H1 (cell line): ENCODE results near the gene MB.

Experiments
- BCL11A ChIP-seq, 2 experiments: IDR thresholded peaks; one replicate each; pipeline ENCODE4 v1.6.1; 2011; ENCODE audit warnings: low read depth in 2 of 2, low read length in 2 of 2, mild to moderate bottlenecking in 2 of 2
- CHD1 ChIP-seq: IDR thresholded peaks from 2 replicates; pipeline ENCODE4 v1.6.1; 2012; ENCODE audit warnings: low read depth, low read length, improper control_type of control experiment
- CHD2 ChIP-seq: IDR thresholded peaks from 2 replicates; pipeline ENCODE4 v1.6.1; 2012; ENCODE audit warnings: low read length, improper control_type of control experiment
- EP300 ChIP-seq, 2 experiments: IDR thresholded peaks; 1 replicate in 1 of 2; 2 replicates in 1 of 2; pipeline ENCODE4 v1.6.1; 2011 to 2012; ENCODE audit warnings: low read depth in 2 of 2, low read length in 2 of 2, mild to moderate bottlenecking in 2 of 2, borderline replicate concordance in 1 of 2, inconsistent platforms in 1 of 2, moderate library complexity in 1 of 2
- EZH2 ChIP-seq: fragments of 200-600 bp; sonication (generic); IDR thresholded peaks from 2 replicates; pipeline ENCODE4 v1.7.1; 2012; ENCODE audit warnings: low read depth, mild to moderate bottlenecking, moderate library complexity, low read length, inconsistent platforms; ENCODE audit not compliant: severe bottlenecking
- GTF2F1 ChIP-seq: IDR thresholded peaks from 2 replicates; pipeline ENCODE4 v1.6.1; 2012; ENCODE audit warnings: low read depth, low read length, improper control_type of control experiment, borderline replicate concordance
- KDM5A ChIP-seq: fragments of 200-600 bp; IDR thresholded peaks from 2 replicates; pipeline ENCODE4 v1.7.1; 2012; ENCODE audit warnings: mild to moderate bottlenecking, low read length, inconsistent platforms, mixed read lengths
- POLR2A ChIP-seq, 2 experiments: IDR thresholded peaks; 1 replicate in 1 of 2; 2 replicates in 1 of 2; pipeline ENCODE4 v1.6.1; 2011; ENCODE audit warnings: low read depth in 2 of 2, low read length in 2 of 2, mild to moderate bottlenecking in 2 of 2; ENCODE audit errors: control extremely low read depth in 1 of 2
- SIN3A ChIP-seq, 2 experiments: IDR thresholded peaks in 1 of 2; conservative IDR thresholded peaks in 1 of 2; 2 replicates each; pipeline ENCODE4 v1.6.1; 2011 to 2012; ENCODE audit warnings: low read length in 2 of 2, improper control_type of control experiment in 1 of 2, low read depth in 1 of 2, mild to moderate bottlenecking in 1 of 2
- USF2 ChIP-seq: IDR thresholded peaks from 2 replicates; pipeline ENCODE4 v1.6.1; 2011; ENCODE audit warnings: low read length, improper control_type of control experiment
- YY1 ChIP-seq: IDR thresholded peaks from 2 replicates; pipeline ENCODE4 v1.6.1; 2011; ENCODE audit warnings: low read depth, mild to moderate bottlenecking, low read length
- TF ChIP-seq, protein P1 (sequence below), 3 experiments: IDR thresholded peaks; 1 replicate in 2 of 3; 2 replicates in 1 of 3; pipeline versions ENCODE4 v1.5.1 to v1.6.1; 2011; ENCODE audit warnings: low read length in 3 of 3, mild to moderate bottlenecking in 3 of 3, inconsistent platforms in 2 of 3, low read depth in 1 of 3, moderate library complexity in 1 of 3; ENCODE audit not compliant: insufficient read depth in 1 of 3; ENCODE audit errors: control extremely low read depth in 1 of 3
- TF ChIP-seq, protein P2 (sequence below): fragments of 300-600 bp; sonication (generic); IDR thresholded peaks from 2 replicates; pipeline ENCODE4 v1.7.1; 2012; ENCODE audit warnings: low read length, moderate library complexity, mild to moderate bottlenecking, inconsistent platforms; ENCODE audit not compliant: insufficient replicate concordance

- no peak for TF ChIP-seq KDM5A
- no peak for TF ChIP-seq POLR2A (IDR thresholded peaks at IDR 0.05; ENCODE audit: control extremely low read depth in 1 of 2, low read depth in 2 of 2, low read length in 2 of 2)
- TF ChIP-seq GTF2F1: no peak
- TF ChIP-seq YY1: no peak
- TF ChIP-seq CHD2: no peak
- TF ChIP-seq EP300 (IDR thresholded peaks at IDR 0.05; ENCODE audit: borderline replicate concordance in 1 of 2, low read depth in 2 of 2, low read length in 2 of 2): no peak
- no peak for TF ChIP-seq EZH2
- no peak for TF ChIP-seq CHD1
- TF ChIP-seq BCL11A (IDR thresholded peaks at IDR 0.05; ENCODE audit: low read depth in 2 of 2, low read length in 2 of 2): no peak
- TF ChIP-seq, protein P1, sequence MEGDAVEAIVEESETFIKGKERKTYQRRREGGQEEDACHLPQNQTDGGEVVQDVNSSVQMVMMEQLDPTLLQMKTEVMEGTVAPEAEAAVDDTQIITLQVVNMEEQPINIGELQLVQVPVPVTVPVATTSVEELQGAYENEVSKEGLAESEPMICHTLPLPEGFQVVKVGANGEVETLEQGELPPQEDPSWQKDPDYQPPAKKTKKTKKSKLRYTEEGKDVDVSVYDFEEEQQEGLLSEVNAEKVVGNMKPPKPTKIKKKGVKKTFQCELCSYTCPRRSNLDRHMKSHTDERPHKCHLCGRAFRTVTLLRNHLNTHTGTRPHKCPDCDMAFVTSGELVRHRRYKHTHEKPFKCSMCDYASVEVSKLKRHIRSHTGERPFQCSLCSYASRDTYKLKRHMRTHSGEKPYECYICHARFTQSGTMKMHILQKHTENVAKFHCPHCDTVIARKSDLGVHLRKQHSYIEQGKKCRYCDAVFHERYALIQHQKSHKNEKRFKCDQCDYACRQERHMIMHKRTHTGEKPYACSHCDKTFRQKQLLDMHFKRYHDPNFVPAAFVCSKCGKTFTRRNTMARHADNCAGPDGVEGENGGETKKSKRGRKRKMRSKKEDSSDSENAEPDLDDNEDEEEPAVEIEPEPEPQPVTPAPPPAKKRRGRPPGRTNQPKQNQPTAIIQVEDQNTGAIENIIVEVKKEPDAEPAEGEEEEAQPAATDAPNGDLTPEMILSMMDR (IDR thresholded peaks at IDR 0.05; ENCODE audit: control extremely low read depth in 1 of 3, insufficient read depth in 1 of 3, low read depth in 1 of 3, low read length in 3 of 3): no peak
- TF ChIP-seq SIN3A (conservative IDR thresholded peaks at IDR 0.05 in 1 of 2, IDR thresholded peaks at IDR 0.05 in 1 of 2; ENCODE audit: low read depth in 1 of 2, low read length in 2 of 2): no peak
- TF ChIP-seq, protein P2, sequence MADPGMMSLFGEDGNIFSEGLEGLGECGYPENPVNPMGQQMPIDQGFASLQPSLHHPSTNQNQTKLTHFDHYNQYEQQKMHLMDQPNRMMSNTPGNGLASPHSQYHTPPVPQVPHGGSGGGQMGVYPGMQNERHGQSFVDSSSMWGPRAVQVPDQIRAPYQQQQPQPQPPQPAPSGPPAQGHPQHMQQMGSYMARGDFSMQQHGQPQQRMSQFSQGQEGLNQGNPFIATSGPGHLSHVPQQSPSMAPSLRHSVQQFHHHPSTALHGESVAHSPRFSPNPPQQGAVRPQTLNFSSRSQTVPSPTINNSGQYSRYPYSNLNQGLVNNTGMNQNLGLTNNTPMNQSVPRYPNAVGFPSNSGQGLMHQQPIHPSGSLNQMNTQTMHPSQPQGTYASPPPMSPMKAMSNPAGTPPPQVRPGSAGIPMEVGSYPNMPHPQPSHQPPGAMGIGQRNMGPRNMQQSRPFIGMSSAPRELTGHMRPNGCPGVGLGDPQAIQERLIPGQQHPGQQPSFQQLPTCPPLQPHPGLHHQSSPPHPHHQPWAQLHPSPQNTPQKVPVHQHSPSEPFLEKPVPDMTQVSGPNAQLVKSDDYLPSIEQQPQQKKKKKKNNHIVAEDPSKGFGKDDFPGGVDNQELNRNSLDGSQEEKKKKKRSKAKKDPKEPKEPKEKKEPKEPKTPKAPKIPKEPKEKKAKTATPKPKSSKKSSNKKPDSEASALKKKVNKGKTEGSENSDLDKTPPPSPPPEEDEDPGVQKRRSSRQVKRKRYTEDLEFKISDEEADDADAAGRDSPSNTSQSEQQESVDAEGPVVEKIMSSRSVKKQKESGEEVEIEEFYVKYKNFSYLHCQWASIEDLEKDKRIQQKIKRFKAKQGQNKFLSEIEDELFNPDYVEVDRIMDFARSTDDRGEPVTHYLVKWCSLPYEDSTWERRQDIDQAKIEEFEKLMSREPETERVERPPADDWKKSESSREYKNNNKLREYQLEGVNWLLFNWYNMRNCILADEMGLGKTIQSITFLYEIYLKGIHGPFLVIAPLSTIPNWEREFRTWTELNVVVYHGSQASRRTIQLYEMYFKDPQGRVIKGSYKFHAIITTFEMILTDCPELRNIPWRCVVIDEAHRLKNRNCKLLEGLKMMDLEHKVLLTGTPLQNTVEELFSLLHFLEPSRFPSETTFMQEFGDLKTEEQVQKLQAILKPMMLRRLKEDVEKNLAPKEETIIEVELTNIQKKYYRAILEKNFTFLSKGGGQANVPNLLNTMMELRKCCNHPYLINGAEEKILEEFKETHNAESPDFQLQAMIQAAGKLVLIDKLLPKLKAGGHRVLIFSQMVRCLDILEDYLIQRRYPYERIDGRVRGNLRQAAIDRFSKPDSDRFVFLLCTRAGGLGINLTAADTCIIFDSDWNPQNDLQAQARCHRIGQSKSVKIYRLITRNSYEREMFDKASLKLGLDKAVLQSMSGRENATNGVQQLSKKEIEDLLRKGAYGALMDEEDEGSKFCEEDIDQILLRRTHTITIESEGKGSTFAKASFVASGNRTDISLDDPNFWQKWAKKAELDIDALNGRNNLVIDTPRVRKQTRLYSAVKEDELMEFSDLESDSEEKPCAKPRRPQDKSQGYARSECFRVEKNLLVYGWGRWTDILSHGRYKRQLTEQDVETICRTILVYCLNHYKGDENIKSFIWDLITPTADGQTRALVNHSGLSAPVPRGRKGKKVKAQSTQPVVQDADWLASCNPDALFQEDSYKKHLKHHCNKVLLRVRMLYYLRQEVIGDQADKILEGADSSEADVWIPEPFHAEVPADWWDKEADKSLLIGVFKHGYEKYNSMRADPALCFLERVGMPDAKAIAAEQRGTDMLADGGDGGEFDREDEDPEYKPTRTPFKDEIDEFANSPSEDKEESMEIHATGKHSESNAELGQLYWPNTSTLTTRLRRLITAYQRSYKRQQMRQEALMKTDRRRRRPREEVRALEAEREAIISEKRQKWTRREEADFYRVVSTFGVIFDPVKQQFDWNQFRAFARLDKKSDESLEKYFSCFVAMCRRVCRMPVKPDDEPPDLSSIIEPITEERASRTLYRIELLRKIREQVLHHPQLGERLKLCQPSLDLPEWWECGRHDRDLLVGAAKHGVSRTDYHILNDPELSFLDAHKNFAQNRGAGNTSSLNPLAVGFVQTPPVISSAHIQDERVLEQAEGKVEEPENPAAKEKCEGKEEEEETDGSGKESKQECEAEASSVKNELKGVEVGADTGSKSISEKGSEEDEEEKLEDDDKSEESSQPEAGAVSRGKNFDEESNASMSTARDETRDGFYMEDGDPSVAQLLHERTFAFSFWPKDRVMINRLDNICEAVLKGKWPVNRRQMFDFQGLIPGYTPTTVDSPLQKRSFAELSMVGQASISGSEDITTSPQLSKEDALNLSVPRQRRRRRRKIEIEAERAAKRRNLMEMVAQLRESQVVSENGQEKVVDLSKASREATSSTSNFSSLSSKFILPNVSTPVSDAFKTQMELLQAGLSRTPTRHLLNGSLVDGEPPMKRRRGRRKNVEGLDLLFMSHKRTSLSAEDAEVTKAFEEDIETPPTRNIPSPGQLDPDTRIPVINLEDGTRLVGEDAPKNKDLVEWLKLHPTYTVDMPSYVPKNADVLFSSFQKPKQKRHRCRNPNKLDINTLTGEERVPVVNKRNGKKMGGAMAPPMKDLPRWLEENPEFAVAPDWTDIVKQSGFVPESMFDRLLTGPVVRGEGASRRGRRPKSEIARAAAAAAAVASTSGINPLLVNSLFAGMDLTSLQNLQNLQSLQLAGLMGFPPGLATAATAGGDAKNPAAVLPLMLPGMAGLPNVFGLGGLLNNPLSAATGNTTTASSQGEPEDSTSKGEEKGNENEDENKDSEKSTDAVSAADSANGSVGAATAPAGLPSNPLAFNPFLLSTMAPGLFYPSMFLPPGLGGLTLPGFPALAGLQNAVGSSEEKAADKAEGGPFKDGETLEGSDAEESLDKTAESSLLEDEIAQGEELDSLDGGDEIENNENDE: no peak
- TF ChIP-seq USF2: no peak
Observed at GRCh38 chr22:35605369-35605680, 11.8 kb downstream of the MB start.
